Dermis microvascular lymphatic vessel endothelial cell (primary cell): Measurements from ENCODE around the gene SERPING1. TPM values are rescaled to one million over a fixed set of nuclear protein-coding genes. Genes with fewer than 3 reads are reported as not detected.

Experiments
- DNase-seq, 2 donors: peaks; one replicate each; pipeline versions ENCODE4 v3.0.0 to v3.0.0-alpha.2; 2010; ENCODE audit warnings: low read depth in 2 of 2
- total RNA-seq: library from RNA; depleted of rRNA; stranded (reverse); fragments of >200 nt; gene quantifications from 2 replicates; pipeline ENCODE4 v1.2.1, GENCODE V29; 2014

The SERPING1 gene
- 0.51 TPM in 1 of 2 replicates, not detected in the other for total RNA-seq

DNA sequence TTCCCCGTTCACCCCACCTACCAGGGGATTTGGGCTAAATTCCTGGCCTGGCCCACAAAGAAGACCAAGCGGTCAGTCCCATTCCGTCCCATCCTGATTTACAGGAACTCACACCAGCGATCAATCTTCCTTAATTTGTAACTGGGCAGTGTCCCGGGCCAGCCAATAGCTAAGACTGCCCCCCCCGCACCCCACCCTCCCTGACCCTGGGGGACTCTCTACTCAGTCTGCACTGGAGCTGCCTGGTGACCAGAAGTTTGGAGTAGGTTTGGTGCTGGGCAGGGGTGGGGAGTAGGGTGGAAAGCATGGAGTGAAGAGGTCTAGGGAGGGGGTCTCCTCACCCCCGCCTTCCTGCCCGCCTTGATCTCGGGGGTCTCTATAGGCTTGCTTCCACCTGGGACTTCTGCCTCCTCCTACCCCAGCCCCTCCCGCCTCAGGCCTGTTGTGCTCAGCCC, at the start of gene SERPING1:
SERPING1 (plus strand) TSS at position 225 of the 455 bp plus-strand sequence. CDS start 586 bp downstream, outside the sequence.
- no peak for DNase-seq

DNA sequence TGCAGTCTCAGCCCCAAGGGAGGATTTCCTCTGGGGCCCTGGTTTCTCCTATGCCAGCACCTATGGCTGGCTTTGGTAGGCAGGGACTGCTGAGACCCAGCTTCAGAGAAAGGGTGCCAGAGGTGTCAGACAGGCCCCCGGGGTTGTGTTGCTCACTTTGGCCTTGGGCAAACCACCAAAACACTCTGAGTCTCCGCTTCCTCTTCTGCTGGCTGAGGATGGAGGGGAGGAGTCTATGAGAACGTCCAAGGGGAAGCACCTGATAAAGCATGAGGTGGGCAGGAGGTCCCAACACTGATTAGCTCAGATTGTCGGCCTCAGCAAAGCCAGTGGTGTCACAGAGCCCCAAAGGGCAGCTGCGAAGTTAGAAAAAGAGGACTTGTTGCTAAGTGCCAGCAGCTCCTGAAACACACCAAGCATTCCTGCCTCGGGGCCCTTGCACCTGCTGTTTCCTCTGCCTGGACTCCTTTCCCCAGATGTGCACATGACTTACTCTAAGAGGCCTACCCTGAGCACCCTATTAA, 49.6 kb upstream of the SERPING1 start:
- peak in 1 of 2 donors; percentile 7 for DNase-seq

DNA sequence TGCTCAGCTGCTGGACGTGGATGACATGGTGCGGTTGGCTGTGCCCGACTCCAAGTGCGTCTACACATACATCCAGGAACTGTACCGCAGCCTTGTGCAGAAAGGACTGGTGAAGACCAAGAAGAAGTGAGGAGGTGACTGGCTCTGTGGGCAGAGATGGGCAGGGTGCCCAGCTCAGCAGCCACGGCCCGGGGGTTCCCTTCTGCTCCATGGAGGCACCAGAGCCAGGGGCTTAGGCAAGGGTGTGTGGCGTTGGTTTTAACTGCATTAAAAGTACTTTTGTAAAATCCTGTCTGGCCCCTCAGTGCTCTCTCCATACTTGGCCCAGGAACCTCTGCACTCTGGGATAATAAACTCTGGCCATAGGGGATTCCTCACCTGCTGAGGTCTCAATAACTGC, 47.5 kb upstream of the SERPING1 start:
- no peak for DNase-seq

DNA sequence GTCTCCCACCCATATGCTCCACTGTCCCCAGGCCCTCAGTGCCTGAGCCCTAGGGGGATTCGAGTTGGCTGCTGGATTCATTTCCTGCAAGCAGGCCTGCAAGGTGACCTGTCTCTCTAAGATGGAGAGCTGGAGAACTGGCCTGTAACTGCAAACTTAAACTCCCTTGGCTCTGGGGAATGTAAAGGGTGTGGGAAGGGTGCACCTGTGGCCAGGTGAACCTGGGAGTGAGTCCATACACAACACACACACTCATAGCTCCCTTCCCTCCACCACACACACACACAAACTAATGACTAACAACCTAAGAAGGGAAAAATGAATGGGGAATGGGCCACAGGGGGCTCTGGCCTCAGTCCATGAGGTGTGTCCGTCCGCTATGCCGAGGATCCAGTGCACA, 45.5 kb upstream of the SERPING1 start:
- DNase-seq, result no peak

DNA sequence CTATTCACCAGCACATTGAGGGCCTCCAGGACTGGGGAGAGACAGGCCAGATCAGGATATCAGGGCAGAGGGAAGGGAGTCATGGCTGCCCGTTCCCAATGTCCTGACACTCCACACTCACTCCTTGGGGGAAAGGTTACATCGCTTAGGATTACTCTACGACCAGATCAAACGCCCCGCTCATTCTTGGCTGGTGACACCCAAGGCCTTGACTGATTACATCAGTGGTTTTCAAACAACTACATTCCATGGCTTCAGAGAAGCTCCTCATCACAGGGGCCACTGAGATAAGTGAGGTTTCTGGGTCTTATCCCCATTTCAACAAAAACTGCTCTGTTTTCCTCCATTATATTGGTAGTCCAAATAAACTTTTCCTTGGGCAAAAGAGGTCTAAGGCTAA, 45.0 kb upstream of the SERPING1 start:
- DNase-seq, result no peak

DNA sequence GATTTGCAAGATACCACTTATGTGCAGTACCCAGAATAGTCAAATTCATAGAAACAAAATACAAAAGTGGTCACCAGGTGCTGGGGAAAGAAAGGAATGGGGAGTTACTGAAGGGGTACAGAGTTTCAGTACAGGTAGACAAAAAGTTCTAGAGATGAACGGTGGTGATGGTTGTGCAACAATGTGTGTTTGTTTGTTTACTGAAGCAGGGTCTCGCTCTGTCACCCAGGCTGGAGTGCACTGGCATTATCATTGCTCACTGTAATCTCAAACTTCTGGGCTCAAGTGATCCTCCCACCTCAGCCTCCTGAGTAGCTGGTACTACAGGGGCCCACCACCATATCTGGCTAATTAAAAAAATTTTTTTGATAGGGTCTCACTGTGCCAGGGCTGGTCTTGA, 42.1 kb upstream of the SERPING1 start:
- no peak for DNase-seq

DNA sequence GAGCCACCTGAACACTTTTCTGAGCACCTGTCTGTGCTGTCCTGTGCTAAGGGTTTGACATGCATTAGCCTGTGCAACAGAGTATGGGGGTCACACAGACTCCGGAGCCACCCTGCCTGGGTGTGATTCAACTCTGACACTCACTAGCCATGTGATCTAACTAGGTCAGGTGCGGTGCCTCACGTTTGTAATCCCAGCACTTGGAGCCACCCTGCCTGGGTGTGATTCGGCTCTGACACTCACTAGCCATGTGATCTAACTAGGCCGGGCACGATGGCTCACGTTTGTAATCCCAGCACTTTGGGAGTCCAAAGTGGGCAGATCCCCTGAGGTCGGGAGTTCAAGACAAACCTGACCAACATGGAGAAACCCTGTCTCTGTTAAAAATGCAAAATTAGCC, 41.4 kb upstream of the SERPING1 start:
- DNase-seq, result no peak

DNA sequence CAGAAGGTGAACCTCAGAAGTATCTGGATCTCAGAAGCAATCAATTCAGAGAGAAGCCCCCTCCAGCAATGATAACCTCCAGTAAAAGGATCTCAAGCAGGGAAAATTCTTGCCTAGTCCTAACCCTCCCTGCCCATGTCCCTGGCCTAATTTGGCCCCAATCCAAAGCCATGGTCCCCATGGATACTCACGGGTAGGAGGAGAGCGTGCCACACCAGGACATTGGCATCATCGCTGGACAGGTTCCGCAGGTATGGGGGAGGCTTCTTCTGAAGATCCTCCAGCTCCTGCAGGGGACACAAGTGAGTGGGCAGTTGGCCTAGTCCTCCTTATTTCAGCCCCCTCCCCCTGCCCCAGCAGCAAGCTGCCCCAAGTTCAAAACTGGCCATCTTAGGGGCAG, 37.3 kb upstream of the SERPING1 start:
- DNase-seq, result no peak

DNA sequence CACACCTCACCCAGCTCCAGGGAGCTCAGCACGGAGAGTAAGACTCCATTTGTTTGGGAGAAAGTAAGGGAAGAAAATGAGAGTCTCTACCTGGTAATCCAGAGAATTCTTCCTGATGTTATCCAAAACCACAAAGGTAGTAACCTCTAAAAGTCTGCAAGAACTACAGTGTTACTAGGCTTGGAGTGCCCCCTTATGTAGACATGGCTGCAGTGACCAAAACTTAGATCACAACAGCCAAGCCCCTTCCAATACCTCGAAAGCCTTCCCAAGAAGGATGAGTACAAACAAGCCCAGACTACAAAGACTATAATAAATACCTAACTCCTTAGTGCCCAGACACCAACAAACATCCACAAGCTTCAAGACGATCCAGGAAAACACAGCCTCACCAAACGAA, 34.9 kb upstream of the SERPING1 start:
- no peak for DNase-seq

DNA sequence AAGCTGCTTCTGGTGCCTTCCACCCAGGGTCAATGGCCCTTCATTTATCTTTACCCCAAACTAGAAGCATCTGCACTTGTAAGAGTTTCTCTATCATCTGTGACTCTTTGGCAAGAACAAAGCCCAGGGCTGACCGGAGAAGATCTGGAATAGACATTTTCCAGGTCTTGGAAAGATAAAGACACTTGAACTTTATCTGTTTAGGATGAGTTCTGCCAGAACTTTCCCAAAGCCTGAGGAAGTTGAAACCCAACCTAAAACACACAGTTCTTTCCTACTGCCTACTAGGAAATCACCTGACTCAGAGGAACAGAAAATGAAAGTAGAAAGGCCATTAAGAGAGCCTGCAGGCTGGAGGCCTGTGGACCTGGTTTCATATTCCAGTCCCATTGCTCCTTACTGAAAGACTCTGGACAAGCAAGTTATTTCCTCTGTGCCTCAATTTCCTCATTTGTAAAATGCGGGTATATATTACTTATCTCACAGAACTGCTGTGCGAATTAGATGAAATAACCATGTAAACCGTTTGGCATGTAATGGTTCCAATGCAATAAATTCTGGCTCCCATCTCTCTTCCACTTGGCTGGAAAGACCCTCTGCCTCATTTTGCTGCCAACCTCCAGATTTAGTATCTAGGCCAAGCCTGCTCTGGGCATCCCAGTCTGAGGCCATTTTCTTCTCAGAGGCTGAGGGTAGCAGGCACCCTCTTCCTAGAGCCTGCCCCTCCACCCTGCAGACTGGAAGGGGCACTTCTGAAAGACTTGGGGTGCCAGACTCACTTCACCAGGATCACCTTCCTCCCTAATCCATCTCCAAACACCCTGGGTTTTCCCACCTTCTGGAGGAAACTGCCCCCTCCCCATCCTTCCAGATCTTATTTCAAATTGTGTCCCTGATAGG, 31.2 kb upstream of the SERPING1 start:
- peak; percentile 39 to 49 for DNase-seq

DNA sequence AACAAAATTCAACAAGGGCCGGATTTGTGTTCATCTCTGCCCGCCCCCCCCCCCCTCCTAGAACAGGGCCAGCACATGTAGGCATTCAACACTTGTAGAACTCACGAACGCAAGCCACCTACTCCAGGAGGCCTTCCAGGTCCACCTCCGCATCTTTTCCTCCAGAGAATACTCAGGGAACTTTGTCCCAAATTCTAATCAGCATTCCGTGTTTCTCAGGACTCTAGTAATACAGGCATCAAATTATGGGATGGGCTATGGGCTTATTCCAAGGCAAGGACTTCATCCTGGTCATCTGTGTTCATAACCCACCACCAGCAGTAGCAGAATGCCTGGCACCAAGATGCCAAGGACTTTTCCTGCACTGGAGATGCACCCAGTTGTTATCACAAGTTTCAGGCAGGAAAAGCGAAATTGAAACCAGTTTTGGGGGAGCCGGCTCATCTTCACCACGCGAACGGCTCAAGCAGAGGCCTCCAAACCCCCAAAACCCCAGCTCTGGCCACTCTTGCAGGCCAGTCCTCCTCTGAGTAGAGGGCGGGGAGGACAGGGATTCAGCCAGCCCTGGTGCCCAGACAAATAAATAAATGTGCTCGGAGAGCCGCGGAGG, 30.5 kb upstream of the SERPING1 start:
- no peak for DNase-seq

DNA sequence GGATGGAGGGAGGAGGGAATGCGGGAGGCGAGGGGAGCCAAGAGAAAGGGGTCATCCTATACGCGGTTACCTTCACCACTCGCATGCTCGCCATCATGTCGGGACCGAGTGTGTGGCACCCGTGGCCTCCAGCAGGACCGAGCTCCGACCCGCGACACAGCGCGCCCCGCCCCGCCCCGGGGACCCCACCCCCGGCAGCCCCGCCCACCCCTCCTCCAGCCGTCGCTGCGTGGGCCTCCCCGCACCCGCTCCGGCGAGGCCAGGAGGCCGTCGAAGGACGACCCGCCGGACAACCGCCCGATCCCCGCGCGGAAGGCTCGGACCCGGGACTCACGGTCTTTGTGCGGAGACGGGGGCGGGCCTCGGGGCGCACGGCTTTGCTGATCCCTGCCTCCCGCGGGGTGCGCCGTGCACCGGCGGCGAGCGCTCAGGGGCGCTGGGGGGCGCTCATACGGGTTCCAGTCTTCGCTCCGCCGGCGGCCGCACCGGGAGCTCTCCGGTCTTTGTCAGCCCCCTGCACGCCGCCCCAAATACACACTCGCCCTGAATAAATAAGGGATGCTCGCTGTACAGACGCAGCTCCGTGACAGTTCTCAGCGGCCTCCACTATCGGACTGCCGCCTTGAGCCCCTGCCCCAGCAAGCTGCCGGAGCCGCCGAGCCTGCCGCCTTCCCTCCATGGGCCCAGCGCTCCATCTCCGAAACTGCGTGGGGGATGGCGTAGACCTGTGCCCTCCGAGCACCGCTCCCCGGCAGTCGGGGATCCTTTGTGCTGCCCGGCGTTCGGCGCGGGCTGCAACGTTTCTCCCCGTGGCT, 29.8 kb upstream of the SERPING1 start, which contains the start of gene UBE2L6:
UBE2L6 (minus strand) TSS at position 158 of the 815 bp plus-strand sequence; CDS start at position 97, 61 bp downstream.
- peak in 1 of 2 donors; percentile 29 for DNase-seq

DNA sequence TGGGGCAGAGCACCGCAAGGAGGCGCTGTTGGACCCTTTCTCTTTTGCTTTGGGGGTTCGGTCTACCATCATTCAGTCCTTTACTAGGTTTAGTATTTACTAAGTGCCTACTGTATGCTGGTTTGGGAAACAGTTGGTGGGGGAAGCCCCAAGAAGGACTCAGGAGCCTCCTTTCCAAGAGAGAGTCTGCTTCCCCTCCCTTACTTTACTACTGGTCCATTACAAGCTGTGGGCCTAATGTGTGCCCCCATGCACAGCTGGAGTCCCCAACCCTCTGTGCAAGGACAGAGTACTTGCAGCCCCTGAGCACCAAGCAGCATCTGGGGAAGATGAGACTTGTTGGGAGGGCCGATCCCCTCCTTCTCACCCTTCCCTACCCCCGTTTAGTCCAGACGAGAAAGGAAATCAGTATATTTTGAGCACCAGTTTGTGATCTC, 29.1 kb upstream of the SERPING1 start:
- DNase-seq, result peak; percentile 29 to 61

DNA sequence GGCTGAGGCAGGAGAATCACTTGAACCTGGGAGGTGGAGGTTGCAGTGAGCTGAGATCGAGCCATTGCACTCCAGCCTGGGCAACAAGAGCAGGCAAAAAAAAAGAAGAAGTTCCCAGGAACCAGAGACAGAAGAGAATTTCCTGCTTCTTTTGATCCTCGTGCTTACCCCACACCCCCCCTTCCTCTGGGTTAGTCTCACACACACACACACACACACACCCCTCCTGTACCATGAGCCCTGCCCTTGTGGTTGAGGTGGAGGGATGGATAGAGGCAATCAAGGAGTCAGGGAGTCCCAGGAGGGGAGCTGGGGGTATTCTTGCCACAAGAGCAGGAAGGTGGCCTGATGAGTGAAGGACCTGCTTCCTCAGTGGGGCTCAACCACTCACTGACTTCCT, 25.9 kb upstream of the SERPING1 start:
- no peak for DNase-seq

DNA sequence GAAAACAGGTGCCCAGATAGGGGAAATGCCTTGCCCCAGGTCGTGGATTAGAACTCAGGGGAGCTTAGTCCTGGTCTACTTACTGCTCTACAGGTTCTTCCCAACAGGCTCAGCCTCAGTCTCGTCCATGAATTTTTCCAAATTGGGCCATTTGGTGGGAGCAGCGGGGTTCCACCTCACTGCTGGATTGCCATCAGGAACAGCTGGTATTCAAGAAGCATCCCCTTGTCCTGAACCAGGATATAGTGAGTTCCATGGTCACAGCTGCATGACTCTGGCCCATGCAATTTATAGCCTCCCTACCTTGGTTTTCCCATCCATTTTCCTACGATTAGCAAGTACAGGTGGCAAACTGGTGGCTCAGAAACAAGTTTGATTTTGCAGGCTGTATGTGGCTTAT, 23.4 kb upstream of the SERPING1 start:
- DNase-seq, result no peak

DNA sequence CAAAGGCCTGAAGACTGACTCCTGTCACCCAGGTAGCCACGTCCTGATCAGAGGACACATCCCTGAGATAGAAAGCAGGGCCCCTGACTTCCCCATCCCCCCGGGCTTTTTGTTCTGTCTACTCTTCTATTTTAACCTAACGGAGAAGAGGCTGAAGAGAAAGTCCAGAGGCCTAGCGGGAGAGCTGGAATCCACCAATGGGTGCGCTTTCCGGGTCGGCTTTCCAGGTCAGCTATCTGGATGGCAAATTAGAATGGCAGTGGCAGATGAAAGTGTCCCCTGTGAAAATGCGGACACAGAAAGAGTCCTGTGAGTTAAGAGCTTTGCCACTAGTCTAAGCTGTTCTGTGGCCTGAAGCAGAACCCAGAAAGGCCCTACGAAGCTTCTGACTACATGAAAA, 13.1 kb upstream of the SERPING1 start:
- DNase-seq, result no peak

DNA sequence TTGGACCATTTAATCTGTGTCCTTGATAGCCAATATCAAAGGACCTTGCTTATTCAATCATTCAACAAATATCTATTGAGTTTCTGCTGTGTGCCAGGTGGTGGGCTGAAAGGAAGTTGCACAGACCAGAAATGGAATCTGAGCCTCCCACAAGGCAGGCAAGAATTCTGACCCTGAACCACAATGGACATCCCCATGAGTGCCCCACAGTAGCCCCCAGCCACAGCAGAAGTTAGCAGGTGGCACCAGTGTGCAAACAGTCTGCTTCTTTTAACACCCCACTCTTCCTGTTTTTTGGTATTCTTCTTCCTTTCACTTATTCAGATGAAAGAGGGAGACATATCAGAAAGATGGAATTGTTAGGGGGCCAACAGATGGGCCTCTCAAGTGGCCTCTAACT, 12.2 kb upstream of the SERPING1 start:
- no peak for DNase-seq

DNA sequence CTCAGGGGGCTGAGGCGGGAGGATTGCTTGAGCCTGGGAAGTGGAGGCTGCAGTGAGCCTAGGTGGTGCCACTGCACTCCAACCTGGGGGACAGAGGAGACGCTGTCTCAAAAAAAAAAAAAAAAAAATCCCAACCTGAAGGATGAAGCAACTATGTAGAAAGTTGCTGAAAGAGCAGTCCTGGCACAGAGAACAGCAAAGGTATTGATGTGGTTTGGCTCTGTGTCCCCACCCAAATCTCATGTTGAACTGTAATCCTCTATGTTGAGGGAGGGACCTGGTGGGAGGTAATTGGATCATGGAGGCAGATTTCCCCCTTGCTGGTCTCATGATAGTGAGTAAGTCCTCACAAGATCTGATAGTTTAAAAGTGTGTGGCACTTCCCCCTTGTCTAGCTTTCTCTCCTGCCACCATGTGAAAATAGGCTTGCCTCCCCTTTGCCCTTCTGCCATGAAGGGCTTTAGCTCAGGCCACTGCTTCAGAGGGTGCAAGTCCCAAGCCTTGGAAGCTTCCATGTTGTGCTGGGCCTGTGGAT, 10.7 kb upstream of the SERPING1 start:
- DNase-seq, result no peak

DNA sequence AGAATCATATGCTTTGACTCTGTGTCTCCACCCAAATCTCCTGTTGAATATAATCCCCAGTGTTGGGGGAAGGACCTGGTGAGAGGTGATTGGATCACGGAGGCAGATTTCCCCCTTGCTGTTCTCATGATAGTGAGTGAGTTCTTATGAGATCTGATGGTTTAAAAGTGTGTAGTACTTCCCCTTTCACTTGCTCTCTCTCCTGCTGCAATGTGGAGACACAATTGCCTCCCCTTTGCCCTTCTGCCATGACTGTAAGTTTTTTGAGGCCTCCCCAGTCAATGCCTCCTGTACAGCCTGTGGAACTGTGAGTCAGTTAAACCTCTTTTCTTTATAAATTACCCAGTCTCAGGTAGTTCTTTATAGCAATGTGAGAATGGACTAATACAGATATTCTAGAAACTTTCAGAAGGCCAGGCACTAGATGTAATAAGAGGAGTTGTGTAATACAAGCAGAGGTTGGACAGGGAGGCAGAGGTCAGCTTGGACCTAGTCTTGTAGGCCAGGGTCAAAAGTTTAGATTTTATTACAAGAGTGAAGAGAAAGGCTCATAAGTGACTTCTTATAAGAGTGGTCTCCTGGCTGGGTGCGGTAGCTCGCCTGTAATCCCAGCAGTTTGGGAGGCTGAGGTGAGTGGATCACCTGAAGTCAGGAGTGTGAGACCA, 9.3 kb upstream of the SERPING1 start:
- no peak for DNase-seq

DNA sequence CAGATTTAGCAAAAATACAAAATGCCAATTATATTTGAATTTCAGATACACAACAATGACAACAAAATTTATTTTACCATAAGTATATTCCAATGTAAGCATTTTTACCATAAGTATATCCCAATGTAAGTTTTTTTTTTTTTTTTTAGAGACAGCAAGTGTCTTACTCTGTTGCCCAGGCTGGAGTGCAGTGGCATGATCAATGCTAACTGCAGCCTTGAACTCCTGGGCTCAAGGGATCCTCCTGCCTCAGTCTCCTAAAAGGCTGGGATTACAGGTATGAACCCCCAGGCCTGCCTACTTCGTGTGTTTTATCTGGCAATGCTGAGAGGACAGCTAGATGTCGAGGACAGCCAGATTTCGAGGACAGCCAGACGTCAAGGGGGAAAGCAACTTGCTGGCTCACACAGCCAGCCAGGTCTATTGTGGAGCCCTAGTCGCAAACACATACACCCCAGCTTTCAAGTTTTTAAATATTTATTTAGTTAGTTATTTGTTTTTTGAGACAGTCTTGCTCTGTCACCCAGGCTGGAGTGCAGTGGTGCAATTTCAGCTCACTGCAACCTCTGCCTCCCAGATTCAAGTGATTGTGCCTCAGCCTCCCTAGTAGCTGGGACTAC, 1.1 kb upstream of the SERPING1 start:
- no peak for DNase-seq
